ENCODE measurements around the gene PSENEN. TPM values are rescaled to one million over a fixed set of nuclear protein-coding genes. Genes with fewer than 3 reads are reported as not detected.

PSENEN gene
- total RNA-seq, 3 donors from 2014 or later: 37.4 to 54.1 (median 54.0) TPM

GRCh38 chr19:35775298-35776101 lies 30.0 kb downstream of the PSENEN start, which contains the start of gene ARHGAP33:
ARHGAP33 (plus strand) TSS chr19:35775564; CDS start chr19:35775659, 95 bp downstream.
- H3K4me3 ChIP-seq: peak within 1 kb of the TSS; percentile 72 to 82 (median 79)
- intact Hi-C loops (cut with DNase I; ENCODE audit: low total_unique reads): no loop called here
- peaks cover 0 to 4% of the 10 kb centered on the region in 2 donors for H3K4me1 ChIP-seq
- no peaks in the 10 kb centered on the region for H3K9me3 ChIP-seq
- DNase-seq (ENCODE audit: low spot score in 2 of 2): peak; percentile 98 to 99
- peak within 1 kb of the TSS in 1 of 2 donors; percentile 36 for H3K27ac ChIP-seq
- TF ChIP-seq POLR2A (IDR thresholded peaks at IDR 0.05) (no peak), CTCF (IDR thresholded peaks at IDR 0.05) (no peak), POLR2AphosphoS5 (IDR thresholded peaks at IDR 0.05) (no peak)
- H3K36me3 ChIP-seq: no peaks in the 10 kb centered on the region
- H3K27me3 ChIP-seq: no peaks in the 10 kb centered on the region

- intact Hi-C loops (cut with DNase I; ENCODE audit: low total_unique reads): no loop called here
- no peak overlapping the region for H3K27ac ChIP-seq
Observed at GRCh38 chr19:35776102-35776788, 30.8 kb downstream of the PSENEN start.

GRCh38 chr19:35777086-35777841 lies 31.8 kb downstream of the PSENEN start:
- Histone ChIP-seq H3K4me3 (no peak overlapping the region), H3K36me3 (no peaks in the 10 kb centered on the region), H3K27ac (no peak overlapping the region), H3K27me3 (no peaks in the 10 kb centered on the region), H3K4me1 (peaks cover 0 to 4% of the 10 kb centered on the region in 2 donors), H3K9me3 (no peaks in the 10 kb centered on the region)
- intact Hi-C loops (cut with DNase I; ENCODE audit: low total_unique reads): no loop called here
- no peak for TF ChIP-seq CTCF (IDR thresholded peaks at IDR 0.05)
- no peak for TF ChIP-seq POLR2A (IDR thresholded peaks at IDR 0.05)
- TF ChIP-seq POLR2AphosphoS5 (IDR thresholded peaks at IDR 0.05): no peak
- no peak for DNase-seq (ENCODE audit: low spot score in 2 of 2)

More at GRCh38 chr19:35776102-35776788, 30.8 kb downstream of the PSENEN start:
- no peak for DNase-seq (ENCODE audit: low spot score in 2 of 2)
- peaks cover 0 to 4% of the 10 kb centered on the region in 2 donors for H3K4me1 ChIP-seq
- no peaks in the 10 kb centered on the region for H3K36me3 ChIP-seq
- peak overlapping the region; percentile 72 to 82 (median 79) for H3K4me3 ChIP-seq
- no peaks in the 10 kb centered on the region for H3K27me3 ChIP-seq
- no peaks in the 10 kb centered on the region for H3K9me3 ChIP-seq
- TF ChIP-seq POLR2AphosphoS5 (IDR thresholded peaks at IDR 0.05) (no peak), CTCF (IDR thresholded peaks at IDR 0.05) (no peak), POLR2A (IDR thresholded peaks at IDR 0.05) (no peak)

- no peak overlapping the region for H3K27ac ChIP-seq
- DNase-seq (ENCODE audit: low spot score in 2 of 2): no peak
- no peak for TF ChIP-seq CTCF (IDR thresholded peaks at IDR 0.05)
- TF ChIP-seq POLR2A (IDR thresholded peaks at IDR 0.05): no peak
- no peak for TF ChIP-seq POLR2AphosphoS5 (IDR thresholded peaks at IDR 0.05)
- no peaks in the 10 kb centered on the region for H3K9me3 ChIP-seq
- H3K36me3 ChIP-seq: no peaks in the 10 kb centered on the region
- no peaks in the 10 kb centered on the region for H3K27me3 ChIP-seq
- intact Hi-C loops (cut with DNase I; ENCODE audit: low total_unique reads): no loop called here
- peaks cover 0 to 4% of the 10 kb centered on the region in 2 donors for H3K4me1 ChIP-seq
- H3K4me3 ChIP-seq: no peak overlapping the region
Observed at GRCh38 chr19:35777961-35778360, 32.5 kb downstream of the PSENEN start.
